OCI-LY1 (cell line): Measurements from ENCODE around the gene RNU7-1.

Experiments used
- CTCF ChIP-seq: fragments of 200-600 bp; sonication (generic), shearing (Covaris generic); IDR thresholded peaks from 2 replicates; pipeline ENCODE4 v1.5.1; 2017; ENCODE audit warnings: mild to moderate bottlenecking, antibody characterized with exemption, low read length, moderate library complexity, mixed read lengths
- EZH2 ChIP-seq: fragments of 200-600 bp; sonication (generic), shearing (Covaris generic); IDR thresholded peaks from 2 replicates; pipeline ENCODE4 v1.8.0; 2017; ENCODE audit warnings: borderline replicate concordance, mixed run types, mild to moderate bottlenecking, antibody characterized with exemption, low read length, moderate library complexity, mixed read lengths

GRCh38 chr12:6923851-6924250, 19.8 kb upstream of the RNU7-1 start:
- TF ChIP-seq CTCF, result no peak
- no peak for TF ChIP-seq EZH2
